IgD-negative memory B cell (primary cell): ENCODE measurements around the gene FERMT3. TPM values are rescaled to one million over a fixed set of nuclear protein-coding genes. Genes with fewer than 3 reads are reported as not detected.
A peak's percentile ranks its signal among the peaks of the same experiment; 100 is the strongest.

Experiments
- H3K27ac Mint-ChIP-seq, 3 donors: one replicate each; pipeline ENCODE4 v1.8.0; 2020 to 2022; ENCODE audit warnings: mild to moderate bottlenecking in 3 of 3, mixed read lengths in 3 of 3, moderate library complexity in 1 of 3
- H3K27me3 Mint-ChIP-seq: one replicate; pipeline ENCODE4 v1.8.0; 2021; ENCODE audit warnings: mixed read lengths
- H3K36me3 Mint-ChIP-seq: one replicate; pipeline ENCODE4 v1.8.0; 2020; ENCODE audit warnings: mild to moderate bottlenecking, mixed read lengths
- H3K4me1 Mint-ChIP-seq, 3 donors: one replicate each; pipeline ENCODE4 v1.8.0; 2020 to 2022; ENCODE audit warnings: mixed read lengths in 3 of 3, mild to moderate bottlenecking in 1 of 3
- H3K4me3 Mint-ChIP-seq, 4 donors: one replicate each; pipeline ENCODE4 v1.8.0; 2020 to 2022; ENCODE audit warnings: mild to moderate bottlenecking in 4 of 4, mixed read lengths in 4 of 4, moderate library complexity in 3 of 4
- H3K9me3 Mint-ChIP-seq, 3 donors: one replicate each; pipeline ENCODE4 v1.8.0; 2020 to 2021; ENCODE audit warnings: mixed read lengths in 3 of 3, mild to moderate bottlenecking in 1 of 3
- polyA plus RNA-seq: library from polyadenylated mRNA; unstranded; fragments of 300-500 nt; fragmentation: Illumina TruSeq; gene quantifications from one replicate; pipeline ENCODE4 v1.2.3, GENCODE V29; 2021

FERMT3 gene
- polyA plus RNA-seq, 1 donor from 2014 or later: 149 TPM

GRCh38 chr11:64232182-64232966 is 25.9 kb downstream of the FERMT3 start:
- H3K4me3 Mint-ChIP-seq: peak overlapping the region; percentile 64 to 98 (median 92)
- H3K4me1 Mint-ChIP-seq: peaks cover 19 to 36% (median 30%) of the 10 kb centered on the region in 3 donors
- H3K9me3 Mint-ChIP-seq: no peaks in the 10 kb centered on the region
- peaks cover 2% of the 10 kb centered on the region for H3K36me3 Mint-ChIP-seq
- no peaks in the 10 kb centered on the region for H3K27me3 Mint-ChIP-seq
- peak overlapping the region in 2 of 3 donors; percentile 86 to 99 for H3K27ac Mint-ChIP-seq

GRCh38 chr11:64232967-64233315 is 26.4 kb downstream of the FERMT3 start:
- H3K27me3 Mint-ChIP-seq: no peaks in the 10 kb centered on the region
- H3K4me1 Mint-ChIP-seq: peaks cover 24 to 38% (median 33%) of the 10 kb centered on the region in 3 donors
- peak overlapping the region in 2 of 3 donors; percentile 86 to 99 for H3K27ac Mint-ChIP-seq
- peaks cover 2% of the 10 kb centered on the region for H3K36me3 Mint-ChIP-seq
- no peaks in the 10 kb centered on the region for H3K9me3 Mint-ChIP-seq
- peak overlapping the region; percentile 72 to 98 (median 82) for H3K4me3 Mint-ChIP-seq

- Mint-ChIP-seq H3K4me1 (peaks cover 35 to 47% (median 38%) of the 10 kb centered on the region in 3 donors), H3K9me3 (no peaks in the 10 kb centered on the region), H3K27me3 (no peaks in the 10 kb centered on the region), H3K4me3 (peak within 1 kb of the TSS; percentile 92 to 98 (median 96)), H3K36me3 (peaks cover 3% of the 10 kb centered on the region), H3K27ac (peak within 1 kb of the TSS; percentile 88 to 100 (median 93))
Measured at GRCh38 chr11:64233913-64234586, 27.5 kb downstream of the FERMT3 start, which contains the start of gene VEGFB. TSS of gene VEGFB (plus strand) at chr11:64234584. CDS start at chr11:64234834, 250 bp downstream.

- peaks cover 29 to 45% (median 42%) of the 10 kb centered on the region in 3 donors for H3K4me1 Mint-ChIP-seq
- H3K27ac Mint-ChIP-seq: peak overlapping the region; percentile 88 to 100 (median 93)
Measured at GRCh38 chr11:64234647-64235379, 28.3 kb downstream of the FERMT3 start.

GRCh38 chr11:64235437-64236161 is 29.1 kb downstream of the FERMT3 start:
- Mint-ChIP-seq H3K4me1 (peaks cover 30 to 52% (median 44%) of the 10 kb centered on the region in 3 donors), H3K27ac (peak overlapping the region; percentile 88 to 100 (median 93)), H3K27me3 (no peaks in the 10 kb centered on the region), H3K4me3 (peak overlapping the region; percentile 91 to 97 (median 94)), H3K36me3 (peaks cover 3% of the 10 kb centered on the region), H3K9me3 (no peaks in the 10 kb centered on the region)

More at GRCh38 chr11:64234647-64235379, 28.3 kb downstream of the FERMT3 start:
- Mint-ChIP-seq H3K36me3 (peaks cover 3% of the 10 kb centered on the region), H3K4me3 (peak overlapping the region; percentile 91 to 97 (median 94)), H3K9me3 (no peaks in the 10 kb centered on the region), H3K27me3 (no peaks in the 10 kb centered on the region)

GRCh38 chr11:64237484-64237951 is 31.0 kb downstream of the FERMT3 start:
- H3K27ac Mint-ChIP-seq: peak overlapping the region; percentile 96 to 100 (median 100)
- no peaks in the 10 kb centered on the region for H3K27me3 Mint-ChIP-seq
- peak overlapping the region; percentile 41 to 95 (median 78) for H3K4me3 Mint-ChIP-seq
- no peaks in the 10 kb centered on the region for H3K9me3 Mint-ChIP-seq
- peaks cover 3% of the 10 kb centered on the region for H3K36me3 Mint-ChIP-seq
- peaks cover 38 to 45% (median 40%) of the 10 kb centered on the region in 3 donors for H3K4me1 Mint-ChIP-seq

GRCh38 chr11:64238076-64238475 is 31.6 kb downstream of the FERMT3 start:
- peak overlapping the region; percentile 41 to 95 (median 76) for H3K4me3 Mint-ChIP-seq
- H3K4me1 Mint-ChIP-seq: peaks cover 38 to 47% (median 41%) of the 10 kb centered on the region in 3 donors
- no peaks in the 10 kb centered on the region for H3K9me3 Mint-ChIP-seq

GRCh38 chr11:64238999-64239398 is 32.5 kb downstream of the FERMT3 start:
- peak overlapping the region; percentile 96 to 100 (median 100) for H3K27ac Mint-ChIP-seq
- no peaks in the 10 kb centered on the region for H3K27me3 Mint-ChIP-seq
- peak overlapping the region; percentile 21 to 95 (median 52) for H3K4me3 Mint-ChIP-seq
- H3K36me3 Mint-ChIP-seq: peaks cover 3% of the 10 kb centered on the region
- peaks cover 38 to 45% (median 44%) of the 10 kb centered on the region in 3 donors for H3K4me1 Mint-ChIP-seq
- H3K9me3 Mint-ChIP-seq: no peaks in the 10 kb centered on the region

More at GRCh38 chr11:64238076-64238475, 31.6 kb downstream of the FERMT3 start:
- Mint-ChIP-seq H3K27ac (peak overlapping the region; percentile 96 to 100 (median 100)), H3K36me3 (peaks cover 3% of the 10 kb centered on the region), H3K27me3 (no peaks in the 10 kb centered on the region)

GRCh38 chr11:64239662-64240434 is 33.3 kb downstream of the FERMT3 start:
- Mint-ChIP-seq H3K27ac (peak overlapping the region; percentile 99 to 100 (median 100)), H3K36me3 (peaks cover 3% of the 10 kb centered on the region), H3K4me1 (peaks cover 38 to 45% (median 44%) of the 10 kb centered on the region in 3 donors), H3K4me3 (peak overlapping the region; percentile 87 to 98 (median 96)), H3K9me3 (no peaks in the 10 kb centered on the region), H3K27me3 (no peaks in the 10 kb centered on the region)

GRCh38 chr11:64240435-64241240 is 34.1 kb downstream of the FERMT3 start, which contains the start of gene FKBP2:
TSS of gene FKBP2 (plus strand) at chr11:64241095. CDS start at chr11:64242388, 1,293 bp downstream.
- H3K36me3 Mint-ChIP-seq: peaks cover 1% of the 10 kb centered on the region

GRCh38 chr11:64241241-64241490 is 34.6 kb downstream of the FERMT3 start:
- Mint-ChIP-seq H3K27me3 (no peaks in the 10 kb centered on the region), H3K9me3 (no peaks in the 10 kb centered on the region), H3K36me3 (peaks cover 1% of the 10 kb centered on the region), H3K27ac (peak overlapping the region; percentile 99 to 100 (median 100)), H3K4me1 (peaks cover 33 to 42% (median 37%) of the 10 kb centered on the region in 3 donors), H3K4me3 (peak overlapping the region; percentile 87 to 98 (median 96))

More at GRCh38 chr11:64240435-64241240, 34.1 kb downstream of the FERMT3 start, which contains the start of gene FKBP2:
- Mint-ChIP-seq H3K27ac (peak within 1 kb of the TSS; percentile 99 to 100 (median 100)), H3K27me3 (no peaks in the 10 kb centered on the region), H3K4me1 (peaks cover 33 to 40% (median 37%) of the 10 kb centered on the region in 3 donors), H3K9me3 (no peaks in the 10 kb centered on the region), H3K4me3 (peak within 1 kb of the TSS; percentile 87 to 98 (median 96))

- peaks cover 1% of the 10 kb centered on the region for H3K36me3 Mint-ChIP-seq
- H3K27me3 Mint-ChIP-seq: no peaks in the 10 kb centered on the region
- peaks cover 33 to 42% (median 37%) of the 10 kb centered on the region in 3 donors for H3K4me1 Mint-ChIP-seq
Measured at GRCh38 chr11:64241491-64242374, 35.2 kb downstream of the FERMT3 start.

More at GRCh38 chr11:64241491-64242374, 35.2 kb downstream of the FERMT3 start:
- Mint-ChIP-seq H3K9me3 (no peaks in the 10 kb centered on the region), H3K4me3 (peak overlapping the region; percentile 87 to 98 (median 96)), H3K27ac (peak overlapping the region; percentile 99 to 100 (median 100))
